Astrocyte of the spinal cord (primary cell): ENCODE data around the gene SEC14L5.

Experiments used
- DNase-seq: peaks from one replicate; pipeline ENCODE4 v3.0.0; 2011; ENCODE audit warnings: low read depth, low spot score
- H3K4me3 ChIP-seq: 2 replicates; pipeline ENCODE4 v1.5.1; 2011; ENCODE audit warnings: low read depth, mild to moderate bottlenecking, low read length, moderate library complexity
- in situ Hi-C: cut with HindIII; loops from 2 replicates; pipeline ENCODE4 v1.10.0; 2017; ENCODE audit warnings: low sequenced_read_pairs
- TF ChIP-seq, protein P1 (sequence below): IDR thresholded peaks from 2 replicates; pipeline ENCODE4 v1.5.1; 2012; ENCODE audit warnings: low read depth, mild to moderate bottlenecking, low read length, inconsistent platforms

Gene SEC14L5

DNA sequence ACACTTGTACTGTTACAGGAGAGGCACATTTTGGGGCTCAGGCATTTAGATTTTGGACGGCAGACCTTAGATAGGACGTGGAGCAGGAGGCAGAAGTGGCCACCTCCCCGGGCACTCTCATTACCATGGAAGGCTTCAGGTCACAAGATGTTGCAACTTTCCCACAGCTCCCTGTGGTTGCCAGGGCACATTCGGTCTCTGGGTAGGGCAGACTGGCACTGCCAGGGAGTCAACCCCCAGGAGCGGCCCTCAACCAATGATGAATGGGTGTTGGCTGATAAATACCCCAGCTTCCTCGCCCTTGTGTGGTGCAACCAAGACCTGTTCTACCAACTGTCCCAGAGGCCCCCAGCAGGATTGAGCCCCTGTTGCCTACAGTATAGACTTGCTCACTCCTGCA, 64.4 kb downstream of the SEC14L5 start:
- no peak for DNase-seq
- TF ChIP-seq, protein P1, sequence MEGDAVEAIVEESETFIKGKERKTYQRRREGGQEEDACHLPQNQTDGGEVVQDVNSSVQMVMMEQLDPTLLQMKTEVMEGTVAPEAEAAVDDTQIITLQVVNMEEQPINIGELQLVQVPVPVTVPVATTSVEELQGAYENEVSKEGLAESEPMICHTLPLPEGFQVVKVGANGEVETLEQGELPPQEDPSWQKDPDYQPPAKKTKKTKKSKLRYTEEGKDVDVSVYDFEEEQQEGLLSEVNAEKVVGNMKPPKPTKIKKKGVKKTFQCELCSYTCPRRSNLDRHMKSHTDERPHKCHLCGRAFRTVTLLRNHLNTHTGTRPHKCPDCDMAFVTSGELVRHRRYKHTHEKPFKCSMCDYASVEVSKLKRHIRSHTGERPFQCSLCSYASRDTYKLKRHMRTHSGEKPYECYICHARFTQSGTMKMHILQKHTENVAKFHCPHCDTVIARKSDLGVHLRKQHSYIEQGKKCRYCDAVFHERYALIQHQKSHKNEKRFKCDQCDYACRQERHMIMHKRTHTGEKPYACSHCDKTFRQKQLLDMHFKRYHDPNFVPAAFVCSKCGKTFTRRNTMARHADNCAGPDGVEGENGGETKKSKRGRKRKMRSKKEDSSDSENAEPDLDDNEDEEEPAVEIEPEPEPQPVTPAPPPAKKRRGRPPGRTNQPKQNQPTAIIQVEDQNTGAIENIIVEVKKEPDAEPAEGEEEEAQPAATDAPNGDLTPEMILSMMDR, result no peak
- H3K4me3 ChIP-seq, result no peak overlapping the region
- in situ Hi-C loops, result no loop called here

DNA sequence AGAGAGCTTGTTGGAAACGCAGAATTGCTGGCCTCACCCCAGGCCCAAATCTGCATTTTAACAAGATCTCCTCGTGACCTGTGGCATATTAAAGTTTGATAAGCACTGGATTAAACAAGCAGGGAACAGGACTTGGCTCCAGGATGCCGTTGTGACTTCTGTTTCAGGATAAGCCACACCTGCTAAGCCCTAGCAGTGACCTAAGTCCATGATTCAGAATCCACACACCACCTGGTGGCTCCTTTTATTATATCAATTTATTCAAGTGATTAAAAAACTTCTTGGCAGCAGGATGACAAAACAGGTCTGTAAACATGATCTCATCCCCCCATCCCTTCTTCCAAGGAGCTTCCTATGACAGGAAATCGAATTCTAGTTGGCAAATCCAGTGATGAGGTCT, 66.5 kb downstream of the SEC14L5 start:
- DNase-seq, result peak; percentile 8
- TF ChIP-seq, protein P1, result no peak
- in situ Hi-C loops, result no loop called here
- H3K4me3 ChIP-seq, result no peak overlapping the region

DNA sequence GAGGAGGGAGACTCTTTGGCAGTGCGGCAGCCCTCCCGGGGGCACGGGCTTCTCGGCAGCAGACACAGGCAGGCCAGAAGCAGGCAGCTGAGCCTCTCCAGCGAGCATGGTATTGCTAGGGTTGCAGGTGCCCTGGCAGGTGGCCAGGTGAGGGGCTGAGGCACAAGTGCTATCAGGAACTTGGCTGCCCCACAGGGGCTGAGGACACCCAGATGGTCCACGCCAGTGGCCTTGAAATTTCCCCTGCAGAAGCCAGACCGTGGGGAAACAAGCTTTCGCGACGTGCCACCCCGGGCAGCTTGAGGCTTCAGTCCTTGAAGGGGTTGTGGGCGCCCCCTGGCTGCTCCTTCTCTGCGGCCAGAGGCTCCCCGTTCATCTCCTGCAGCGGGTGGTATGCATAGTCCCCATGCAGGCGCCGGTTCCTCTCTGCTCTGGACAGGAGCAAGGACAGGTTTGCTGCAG, 67.1 kb downstream of the SEC14L5 start:
- in situ Hi-C loops, result no loop called here
- no peak overlapping the region for H3K4me3 ChIP-seq
- no peak for DNase-seq
- TF ChIP-seq, protein P1, result peak; percentile 58

DNA sequence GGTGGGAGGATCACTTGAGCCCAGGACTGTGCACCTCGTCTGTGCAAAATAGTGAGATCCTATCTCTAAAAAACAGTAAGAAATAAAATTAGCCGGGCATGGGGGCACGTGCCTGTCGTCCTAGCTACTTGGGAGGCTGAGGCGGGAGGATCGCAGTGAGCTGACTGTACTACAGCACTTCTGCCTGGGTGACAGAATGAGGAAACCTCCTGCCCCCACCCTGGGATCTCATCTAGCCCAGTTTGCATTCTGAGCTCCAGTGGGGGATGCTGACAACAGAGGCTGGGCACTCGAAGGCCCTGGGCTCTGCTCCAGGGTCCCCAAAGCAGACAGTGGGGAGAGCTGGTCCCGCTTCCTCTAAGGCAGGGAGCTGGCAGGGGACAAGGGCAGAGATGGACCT, 68.5 kb downstream of the SEC14L5 start:
- DNase-seq, result no peak
- H3K4me3 ChIP-seq, result no peak overlapping the region
- in situ Hi-C loops, result no loop called here
- TF ChIP-seq, protein P1, result no peak

DNA sequence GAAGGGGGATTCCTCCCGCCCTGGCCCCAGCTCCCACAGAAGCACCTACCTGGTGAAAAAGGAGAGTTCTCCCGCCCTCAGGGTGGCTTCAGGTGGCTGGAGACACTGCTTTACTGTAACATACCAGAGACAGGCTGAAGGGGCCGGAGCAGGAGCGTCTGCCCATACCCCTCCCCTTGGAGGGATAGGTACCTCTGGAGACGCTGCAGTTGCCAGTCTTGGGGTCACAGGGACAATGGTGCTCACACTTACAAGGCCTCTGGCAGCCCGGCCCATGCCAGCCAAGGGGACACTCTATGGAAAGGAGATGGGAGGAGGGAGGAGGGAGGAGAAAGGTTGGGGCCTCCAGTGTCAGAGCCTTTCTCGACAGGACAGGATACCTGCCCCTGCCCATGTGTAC, 69.0 kb downstream of the SEC14L5 start:
- no peak overlapping the region for H3K4me3 ChIP-seq
- no peak for DNase-seq
- TF ChIP-seq, protein P1, result no peak
- in situ Hi-C loops, result no loop called here

DNA sequence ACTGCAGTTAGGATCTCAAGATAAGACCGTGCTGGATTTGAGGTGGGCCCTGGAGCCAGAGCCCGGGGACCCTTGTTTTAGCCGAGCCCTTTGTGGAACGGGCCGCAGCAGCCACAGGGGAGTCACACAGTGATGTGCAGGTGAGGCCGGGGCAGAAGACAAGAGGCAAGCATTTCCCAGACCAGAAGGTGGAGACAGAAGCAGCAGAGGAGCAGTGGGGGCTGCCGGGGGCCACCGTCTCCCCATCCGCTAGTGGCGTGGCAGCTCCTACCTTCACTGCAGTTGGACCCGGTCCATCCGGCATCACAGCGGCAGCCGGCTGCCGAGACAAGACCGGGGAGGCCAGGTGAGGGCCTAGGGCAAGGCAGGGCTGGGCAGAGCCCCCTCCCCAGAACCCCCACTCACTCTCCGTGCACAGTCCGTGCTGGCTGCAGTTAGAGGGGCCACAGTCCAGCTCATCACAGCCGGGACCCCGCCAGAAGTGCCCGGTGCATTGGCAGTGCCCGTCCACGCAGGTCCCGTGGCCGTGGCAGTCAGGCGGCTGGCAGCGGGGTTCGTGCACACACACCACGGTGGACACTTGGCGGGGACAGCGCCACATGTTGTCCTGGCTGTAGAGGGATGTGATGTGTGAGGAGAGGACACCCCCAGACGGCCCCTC, 69.6 kb downstream of the SEC14L5 start:
- H3K4me3 ChIP-seq, result no peak overlapping the region
- TF ChIP-seq, protein P1, result no peak
- in situ Hi-C loops, result no loop called here
- no peak for DNase-seq

DNA sequence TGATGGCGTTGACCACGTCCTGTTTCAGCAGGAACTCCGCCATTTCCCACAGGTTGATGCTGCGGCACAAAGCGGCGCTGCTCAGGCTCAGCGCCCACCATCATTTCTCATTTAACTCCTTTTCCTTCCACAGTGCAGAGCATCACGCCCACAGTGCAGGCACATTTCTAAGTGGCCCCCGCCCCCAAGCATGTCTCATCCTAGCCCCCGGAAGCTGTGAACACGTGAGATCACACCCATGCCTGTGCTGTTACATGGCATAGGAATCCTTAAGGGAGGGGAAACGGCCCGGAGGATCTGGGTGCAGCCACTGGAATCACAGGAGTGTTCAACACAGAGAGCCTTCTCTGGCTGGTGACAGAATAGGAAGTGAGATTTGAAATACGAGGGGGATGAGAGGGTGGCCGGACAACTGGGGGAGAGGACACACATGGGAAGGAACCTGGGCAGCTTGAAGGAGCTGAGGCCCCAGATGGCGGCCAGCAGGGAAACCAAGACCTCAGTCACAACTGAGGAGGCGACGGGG, 70.9 kb downstream of the SEC14L5 start:
- in situ Hi-C loops, result no loop called here
- no peak for DNase-seq
- TF ChIP-seq, protein P1, result no peak
- H3K4me3 ChIP-seq, result no peak overlapping the region
